ENCODE measurements around the gene CORO6. TPM values are rescaled to one million over a fixed set of nuclear protein-coding genes. Genes with fewer than 3 reads are reported as not detected.
A peak's percentile ranks its signal among the peaks of the same experiment; 100 is the strongest.

CORO6 gene
- total and polyA plus RNA-seq, 7 experiments from 2014 or later: 0.15 to 3.1 (median 1.5) TPM

GRCh38 chr17:29591737-29592608 lies 30.7 kb downstream of the CORO6 start:
- Histone ChIP-seq H3K27ac (ENCODE audit: low read depth, low read length) (no peak overlapping the region), H3K4me1 (ENCODE audit: control insufficient read depth in 2 of 2, insufficient read depth in 2 of 2, low read length in 2 of 2) (peaks cover 47 to 50% of the 10 kb centered on the region in 2 donors), H3K4me3 (ENCODE audit: low read length) (no peak overlapping the region), H3K27me3 (ENCODE audit: control insufficient read depth in 2 of 2, insufficient read depth in 2 of 2, low read length in 2 of 2) (no peaks in the 10 kb centered on the region), H3K36me3 (ENCODE audit: control insufficient read depth in 2 of 3, insufficient read depth in 3 of 3, low read length in 3 of 3) (no peaks in the 10 kb centered on the region), H3K9me3 (ENCODE audit: control insufficient read depth in 2 of 3, low read length in 3 of 3) (no peaks in the 10 kb centered on the region)
- Mint-ChIP-seq H3K27me3 (no peaks in the 10 kb centered on the region), H3K4me3 (peak overlapping the region; percentile 70 to 95 (median 88)), H3K9me3 (no peaks in the 10 kb centered on the region), H3K4me1 (peaks cover 24 to 51% (median 44%) of the 10 kb centered on the region in 7 donors), H3K27ac (peak overlapping the region in 6 of 9 donors; percentile 33 to 86 (median 60)), H3K36me3 (no peaks in the 10 kb centered on the region)
- DNase-seq (peak in 8 of 9 donors; percentile 58 to 88 (median 64)), ATAC-seq (peak; percentile 45)
- ChIA-PET CTCF (interaction anchor here (0.7 to 4.5 kb wide), 11 partner anchors 9 to 338 kb away, joined by 3 to 56 read pairs (median 4); partner anchors contain the start of gene SSH2), POLR2A (interaction anchor here (0.5 to 5.0 kb wide), 6 partner anchors 11 to 315 kb away, joined by 4 to 59 read pairs (median 5); no protein-coding TSS in a partner anchor)
- intact Hi-C loops (cut with micrococcal nuclease): loop anchor here (1.0 to 5.0 kb wide), 3 partner anchors 12 to 299 kb away; no protein-coding TSS in a partner anchor

DNA sequence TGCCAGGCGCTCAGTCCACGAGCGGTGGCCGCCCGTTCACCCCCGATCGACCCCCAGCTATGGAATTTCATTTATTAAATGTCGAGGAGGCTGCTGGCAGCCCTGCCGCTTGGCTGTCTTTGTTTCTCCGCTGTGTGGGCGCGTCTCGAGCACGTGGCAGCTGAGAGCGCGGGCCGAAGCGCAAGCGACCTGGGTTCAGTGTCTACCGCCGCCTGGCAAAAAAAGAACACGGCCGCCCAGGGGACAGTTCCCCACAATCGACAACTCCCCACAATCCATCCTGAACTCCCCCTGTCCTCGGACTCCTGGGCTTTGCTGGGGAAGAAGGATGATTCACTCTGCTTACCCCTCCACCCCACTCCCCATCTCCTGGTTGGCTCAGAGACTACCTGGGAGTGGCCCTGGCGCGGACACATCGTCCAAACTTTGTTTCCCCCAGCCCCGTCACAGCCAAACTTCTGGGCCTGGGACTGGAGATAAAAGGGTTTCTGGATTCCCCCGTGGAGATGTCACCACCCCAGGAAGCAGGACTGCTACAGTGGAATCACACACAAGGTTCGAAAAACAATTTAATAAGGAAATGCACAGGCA lies 31.5 kb downstream of the CORO6 start:
- H3K36me3 Mint-ChIP-seq: no peaks in the 10 kb centered on the region
- H3K4me3 ChIP-seq (ENCODE audit: low read length): no peak overlapping the region
- ATAC-seq (no peak), DNase-seq (peak in 3 of 9 donors; percentile 24 to 35 (median 33))
- H3K27me3 ChIP-seq (ENCODE audit: control insufficient read depth in 2 of 2, insufficient read depth in 2 of 2, low read length in 2 of 2): no peaks in the 10 kb centered on the region
- H3K9me3 Mint-ChIP-seq: no peaks in the 10 kb centered on the region
- peak overlapping the region in 7 of 9 donors; percentile 41 to 86 (median 65) for H3K27ac Mint-ChIP-seq
- POLR2A ChIA-PET: interaction anchor here (0.6 to 5.0 kb wide), 8 partner anchors 10 to 415 kb away, joined by 3 to 59 read pairs (median 5); partner anchors contain the start of gene ABHD15
- peak overlapping the region; percentile 70 to 95 (median 88) for H3K4me3 Mint-ChIP-seq
- no peaks in the 10 kb centered on the region for H3K36me3 ChIP-seq (ENCODE audit: control insufficient read depth in 2 of 3, insufficient read depth in 3 of 3, low read length in 3 of 3)
- H3K4me1 Mint-ChIP-seq: peaks cover 24 to 58% (median 52%) of the 10 kb centered on the region in 7 donors
- CTCF ChIA-PET: interaction anchor here (0.5 to 4.5 kb wide), 9 partner anchors 8 to 339 kb away, joined by 3 to 56 read pairs (median 6); partner anchors contain the start of gene SSH2
- H3K9me3 ChIP-seq (ENCODE audit: control insufficient read depth in 2 of 3, low read length in 3 of 3): no peaks in the 10 kb centered on the region
- intact Hi-C loops (cut with micrococcal nuclease): loop anchor here (1.0 to 5.0 kb wide), 3 partner anchors 11 to 298 kb away; no protein-coding TSS in a partner anchor
- no peaks in the 10 kb centered on the region for H3K27me3 Mint-ChIP-seq
- H3K27ac ChIP-seq (ENCODE audit: low read depth, low read length): peak overlapping the region; percentile 6
- peaks cover 50% of the 10 kb centered on the region in 2 donors for H3K4me1 ChIP-seq (ENCODE audit: control insufficient read depth in 2 of 2, insufficient read depth in 2 of 2, low read length in 2 of 2)

DNA sequence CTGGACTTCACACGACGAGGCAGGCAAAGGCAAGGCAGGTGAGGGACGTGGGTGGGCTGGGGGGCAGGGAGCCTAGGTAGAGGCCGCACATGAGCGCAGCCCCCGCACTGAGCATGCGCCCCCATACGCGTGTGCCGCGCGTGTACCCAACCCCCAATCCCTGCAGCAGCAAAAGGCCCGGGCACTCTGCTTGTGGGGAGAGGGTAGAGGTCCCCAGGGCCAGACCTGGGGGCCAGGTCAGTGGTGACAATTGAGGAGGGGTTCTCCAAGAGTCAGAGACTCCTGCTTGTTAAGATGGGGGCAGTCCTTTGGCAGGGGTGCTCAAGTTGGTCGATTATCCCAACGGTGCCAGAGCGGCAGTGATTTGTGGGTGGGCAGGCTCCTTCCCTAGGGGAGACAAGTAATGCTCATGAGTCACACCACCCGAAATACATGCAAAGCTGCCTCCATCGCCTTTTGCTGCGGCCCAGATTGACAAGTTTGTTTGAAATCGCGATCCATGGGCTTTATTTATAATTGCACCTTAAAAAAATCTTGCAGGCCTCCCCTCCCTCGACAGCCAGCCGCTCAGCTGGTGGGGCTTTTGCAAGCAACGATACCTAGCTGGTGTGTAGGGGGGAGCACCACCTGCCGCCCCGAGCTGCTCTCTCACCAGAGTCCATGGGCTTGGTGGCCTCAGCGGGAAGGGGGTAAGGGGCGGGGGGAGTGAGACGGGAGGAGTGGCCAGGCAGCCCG lies 32.1 kb downstream of the CORO6 start:
- no peaks in the 10 kb centered on the region for H3K27me3 ChIP-seq (ENCODE audit: control insufficient read depth in 2 of 2, insufficient read depth in 2 of 2, low read length in 2 of 2)
- Mint-ChIP-seq H3K36me3 (no peaks in the 10 kb centered on the region), H3K27me3 (no peaks in the 10 kb centered on the region), H3K9me3 (no peaks in the 10 kb centered on the region), H3K4me1 (peaks cover 28 to 65% (median 58%) of the 10 kb centered on the region in 7 donors), H3K27ac (peak overlapping the region in 8 of 9 donors; percentile 70 to 92 (median 86)), H3K4me3 (peak overlapping the region; percentile 86 to 95 (median 91))
- ATAC-seq: no peak
- H3K36me3 ChIP-seq (ENCODE audit: control insufficient read depth in 2 of 3, insufficient read depth in 3 of 3, low read length in 3 of 3): no peaks in the 10 kb centered on the region
- H3K9me3 ChIP-seq (ENCODE audit: control insufficient read depth in 2 of 3, low read length in 3 of 3): no peaks in the 10 kb centered on the region
- ChIA-PET CTCF (interaction anchor here (0.5 to 4.5 kb wide), 6 partner anchors 10 to 340 kb away, joined by 3 to 56 read pairs (median 10); partner anchors contain the start of gene SSH2), POLR2A (interaction anchor here (0.6 to 5.0 kb wide), 8 partner anchors 9 to 415 kb away, joined by 3 to 59 read pairs (median 5); partner anchors contain the start of gene ABHD15)
- H3K27ac ChIP-seq (ENCODE audit: low read depth, low read length): peak overlapping the region; percentile 75
- intact Hi-C loops (cut with micrococcal nuclease): loop anchor here (1.0 to 5.0 kb wide), 3 partner anchors 10 to 298 kb away; no protein-coding TSS in a partner anchor
- peaks cover 51 to 57% of the 10 kb centered on the region in 2 donors for H3K4me1 ChIP-seq (ENCODE audit: control insufficient read depth in 2 of 2, insufficient read depth in 2 of 2, low read length in 2 of 2)
- peak in 2 of 9 donors; percentile 13 to 59 for DNase-seq
- peak overlapping the region; percentile 67 for H3K4me3 ChIP-seq (ENCODE audit: low read length)

GRCh38 chr17:29589524-29590410 lies 32.9 kb downstream of the CORO6 start, which contains the start of gene GIT1:
Gene GIT1 (minus strand): TSS chr17:29589648. CDS start chr17:29589378, 270 bp downstream.
- ATAC-seq: peak; percentile 93
- peak within 1 kb of the TSS; percentile 75 for H3K27ac ChIP-seq (ENCODE audit: low read depth, low read length)
- no peaks in the 10 kb centered on the region for H3K9me3 Mint-ChIP-seq
- no peaks in the 10 kb centered on the region for H3K36me3 ChIP-seq (ENCODE audit: control insufficient read depth in 2 of 3, insufficient read depth in 3 of 3, low read length in 3 of 3)
- H3K4me1 ChIP-seq (ENCODE audit: control insufficient read depth in 2 of 2, insufficient read depth in 2 of 2, low read length in 2 of 2): peaks cover 58 to 65% of the 10 kb centered on the region in 2 donors
- H3K27ac Mint-ChIP-seq: peak within 1 kb of the TSS; percentile 78 to 94 (median 89)
- H3K4me3 ChIP-seq (ENCODE audit: low read length): peak within 1 kb of the TSS; percentile 72
- H3K4me1 Mint-ChIP-seq: peaks cover 35 to 73% (median 66%) of the 10 kb centered on the region in 7 donors
- peak within 1 kb of the TSS; percentile 88 to 96 (median 94) for H3K4me3 Mint-ChIP-seq
- H3K27me3 ChIP-seq (ENCODE audit: control insufficient read depth in 2 of 2, insufficient read depth in 2 of 2, low read length in 2 of 2): no peaks in the 10 kb centered on the region
- DNase-seq: peak; percentile 77 to 88 (median 84)
- ChIA-PET POLR2A (interaction anchor here (1.2 to 5.9 kb wide), 4 partner anchors 23 to 30 kb away, joined by 5 to 59 read pairs (median 36); partner anchors contain the start of gene ABHD15), CTCF (interaction anchor here (4.5 kb wide), 1 partner anchor 26 kb away, joined by 56 read pairs; no protein-coding TSS in a partner anchor)
- H3K27me3 Mint-ChIP-seq: no peaks in the 10 kb centered on the region
- intact Hi-C loops (cut with micrococcal nuclease): loop anchor here (1.0 to 5.0 kb wide), 8 partner anchors 9 to 341 kb away; partner anchors contain the start of genes TP53I13 (in 2 of the 2) and SSH2 (in 1 of the 2)
- no peaks in the 10 kb centered on the region for H3K9me3 ChIP-seq (ENCODE audit: control insufficient read depth in 2 of 3, low read length in 3 of 3)
- no peaks in the 10 kb centered on the region for H3K36me3 Mint-ChIP-seq

Measured in naive thymus-derived CD4-positive, alpha-beta T cell (primary cell).